SKM-1 treated with dmso at 0.1 percent for 144 hours (cell line): ENCODE data around the gene TMEM11.

ENCODE experiments used
- DNase-seq: peaks from one replicate; lab custom pipeline; 2025; ENCODE audit not compliant: unreplicated experiment; lab: John Stamatoyannopoulos, UW

The TMEM11 gene

GRCh38 chr17:21186399-21187187 is 27.4 kb downstream of the TMEM11 start:
- no peak for DNase-seq

DNA sequence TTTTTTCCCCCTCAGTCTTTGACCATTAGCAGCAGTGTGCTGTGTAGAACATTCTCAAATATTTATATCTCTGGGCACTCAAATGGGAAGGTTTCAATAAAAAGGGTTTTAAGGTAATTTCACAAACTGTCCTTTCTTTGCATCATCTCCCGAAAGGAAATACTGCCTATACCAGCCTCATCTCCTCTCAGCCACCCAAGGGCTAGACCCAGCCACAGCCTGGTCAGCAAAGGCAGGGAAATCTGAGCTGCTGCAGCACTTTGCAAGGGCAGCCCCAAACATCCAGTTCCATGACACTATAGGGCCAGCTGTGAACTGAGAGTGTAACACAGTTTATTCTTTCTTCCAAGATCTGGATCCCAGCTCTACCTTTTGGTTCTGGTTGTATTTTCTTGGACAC is 28.9 kb downstream of the TMEM11 start:
- no peak for DNase-seq

DNA sequence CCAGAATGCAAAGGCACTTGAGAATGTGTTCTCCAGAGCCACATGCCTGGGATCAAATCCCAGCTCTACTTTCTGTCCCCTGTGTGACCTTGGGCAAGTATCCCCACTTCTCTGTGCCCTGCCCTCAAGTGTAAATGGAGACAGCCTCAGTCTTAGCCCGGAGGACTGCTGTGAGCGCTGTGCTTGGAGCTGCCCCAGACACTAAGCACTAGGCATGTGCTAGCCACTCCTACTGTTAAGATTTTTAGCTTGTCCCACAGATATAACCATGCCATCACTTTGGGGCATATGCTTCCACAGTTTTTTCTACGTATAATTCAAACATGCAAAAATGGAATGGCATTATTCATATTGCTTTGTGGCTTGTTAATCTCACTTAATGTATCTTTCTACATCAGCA is 29.4 kb downstream of the TMEM11 start:
- DNase-seq = no peak

- DNase-seq = no peak
Observed at GRCh38 chr17:21183468-21183867, 30.5 kb downstream of the TMEM11 start.

DNA sequence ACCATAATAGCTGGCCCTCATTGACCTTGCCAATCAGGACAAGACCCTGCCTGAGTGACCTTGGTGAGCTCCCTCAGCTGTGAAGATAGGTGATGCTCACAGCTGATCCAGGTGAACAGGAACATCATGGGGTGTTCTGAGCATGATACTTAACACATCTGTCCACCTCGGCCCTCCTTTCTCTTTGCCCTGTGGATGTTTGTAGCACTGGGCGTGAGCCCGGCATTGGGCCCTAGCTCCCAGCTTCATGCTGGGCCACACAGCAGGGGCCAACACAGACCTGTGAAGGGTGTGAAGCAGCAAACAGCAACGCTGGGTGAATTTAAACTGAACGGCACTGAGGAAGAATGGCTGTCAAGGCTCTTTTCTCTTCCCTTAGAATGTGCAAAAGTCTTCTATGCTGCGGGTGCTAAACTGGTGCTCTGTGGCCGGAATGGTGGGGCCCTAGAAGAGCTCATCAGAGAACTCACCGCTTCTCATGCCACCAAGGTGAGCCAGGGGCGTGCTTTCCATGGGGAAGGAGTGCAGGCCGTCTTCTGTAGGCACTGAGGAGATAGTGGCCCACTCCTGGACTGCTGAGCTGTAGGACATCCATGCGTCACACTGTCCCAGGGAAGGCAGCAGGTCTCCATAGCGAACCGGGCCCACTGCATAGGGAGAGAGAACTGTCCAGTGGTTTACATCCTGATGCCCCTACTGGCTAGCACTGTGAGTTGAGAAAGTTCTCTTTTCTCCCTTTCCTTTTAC is 35.9 kb downstream of the TMEM11 start:
- DNase-seq = no peak

GRCh38 chr17:21177401-21177800 is 36.6 kb downstream of the TMEM11 start:
- no peak for DNase-seq

- no peak for DNase-seq
Observed at GRCh38 chr17:21176773-21177395, 37.1 kb downstream of the TMEM11 start.

DNA sequence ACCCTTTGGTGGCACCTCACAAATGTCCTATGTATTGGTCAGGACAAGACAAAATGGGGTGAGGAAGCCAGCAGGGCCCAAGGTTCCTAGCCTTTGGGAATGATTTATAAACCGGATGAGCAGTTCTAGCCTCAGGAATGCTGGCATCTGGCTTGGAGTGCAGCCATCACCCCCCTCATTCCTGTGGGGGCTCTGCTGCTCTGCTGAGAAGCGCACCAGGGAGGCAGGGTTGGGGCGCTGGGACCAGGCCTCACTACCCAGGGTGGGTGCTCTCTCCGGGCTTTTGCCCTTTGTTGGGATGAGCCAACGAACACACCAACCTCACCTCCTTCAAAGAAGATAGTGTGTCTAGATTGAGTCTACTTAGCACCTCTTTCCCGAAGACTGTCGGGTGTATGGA is 39.2 kb downstream of the TMEM11 start:
- no peak for DNase-seq

DNA sequence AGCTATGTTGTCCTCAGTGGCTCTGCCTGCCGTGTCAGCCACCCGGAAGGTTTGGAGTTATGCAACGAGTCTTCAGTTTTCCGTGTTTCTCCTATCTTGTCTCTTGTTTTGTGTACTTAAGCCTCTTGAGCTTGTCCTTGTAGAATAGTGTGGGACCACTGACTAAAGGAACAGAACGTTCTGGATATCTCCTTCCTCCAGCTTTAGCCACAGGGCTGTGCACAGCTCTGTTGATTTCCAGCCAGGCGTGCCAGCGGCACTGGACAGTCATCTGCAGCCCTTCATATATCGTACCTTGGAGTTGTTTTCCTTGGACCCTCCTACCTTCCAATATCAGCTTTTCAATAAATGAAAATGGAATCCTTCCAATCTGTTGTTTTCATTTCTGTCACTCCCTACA is 39.8 kb downstream of the TMEM11 start:
- no peak for DNase-seq

GRCh38 chr17:21173543-21173942 is 40.4 kb downstream of the TMEM11 start:
- DNase-seq = no peak

GRCh38 chr17:21172846-21173245 is 41.1 kb downstream of the TMEM11 start:
- DNase-seq = no peak

DNA sequence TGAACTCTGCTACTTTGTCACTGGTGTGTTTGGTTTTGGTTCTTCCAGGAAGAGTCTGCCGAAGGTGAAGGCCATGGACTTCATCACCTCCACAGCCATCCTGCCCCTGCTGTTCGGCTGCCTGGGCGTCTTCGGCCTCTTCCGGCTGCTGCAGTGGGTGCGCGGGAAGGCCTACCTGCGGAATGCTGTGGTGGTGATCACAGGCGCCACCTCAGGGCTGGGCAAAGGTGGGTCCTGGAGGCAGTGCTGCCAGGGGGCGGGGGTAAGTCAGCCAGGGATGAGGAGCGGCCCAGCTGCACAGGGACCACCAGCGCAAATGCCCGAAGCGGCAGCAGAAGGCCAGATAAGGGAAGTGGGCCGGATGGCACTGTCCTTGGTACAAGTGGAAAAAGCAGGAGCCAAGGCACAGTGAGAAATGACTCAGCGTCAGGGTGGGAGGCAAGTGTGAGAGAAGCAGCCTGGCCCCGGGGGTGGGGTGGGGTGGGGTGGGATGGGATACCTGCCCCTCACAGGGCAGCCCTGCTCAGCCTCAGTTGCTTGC is 41.9 kb downstream of the TMEM11 start:
- no peak for DNase-seq

DNA sequence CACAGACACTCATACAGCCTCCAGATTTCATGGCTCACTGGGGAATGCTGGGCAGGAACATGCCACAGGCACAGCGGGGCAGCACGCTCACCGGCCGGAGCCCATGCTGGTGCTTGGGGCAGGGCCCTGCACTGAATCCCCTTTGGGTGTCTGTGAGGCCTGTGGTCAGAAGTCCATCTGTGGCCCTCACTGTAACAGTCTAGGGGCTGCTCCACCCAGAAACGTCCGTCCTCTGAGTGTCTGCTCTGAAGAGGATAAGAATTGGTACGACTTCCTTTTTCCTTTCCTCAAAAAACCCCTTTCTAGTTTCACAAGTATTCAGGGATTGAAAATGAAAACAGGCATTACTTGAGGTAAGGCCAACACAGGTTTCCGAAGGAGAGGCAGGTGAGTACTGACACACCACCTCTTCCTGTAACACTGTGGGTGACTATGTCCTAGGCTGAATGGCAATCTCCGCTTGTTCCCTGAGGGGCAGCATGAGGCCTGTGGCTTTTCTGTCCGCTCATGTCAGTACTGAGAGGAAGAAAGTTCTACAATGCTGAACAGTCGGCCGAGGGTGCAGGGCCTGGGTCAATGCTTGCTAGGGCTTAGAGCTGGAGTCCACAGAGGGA is 42.5 kb downstream of the TMEM11 start:
- no peak for DNase-seq

DNA sequence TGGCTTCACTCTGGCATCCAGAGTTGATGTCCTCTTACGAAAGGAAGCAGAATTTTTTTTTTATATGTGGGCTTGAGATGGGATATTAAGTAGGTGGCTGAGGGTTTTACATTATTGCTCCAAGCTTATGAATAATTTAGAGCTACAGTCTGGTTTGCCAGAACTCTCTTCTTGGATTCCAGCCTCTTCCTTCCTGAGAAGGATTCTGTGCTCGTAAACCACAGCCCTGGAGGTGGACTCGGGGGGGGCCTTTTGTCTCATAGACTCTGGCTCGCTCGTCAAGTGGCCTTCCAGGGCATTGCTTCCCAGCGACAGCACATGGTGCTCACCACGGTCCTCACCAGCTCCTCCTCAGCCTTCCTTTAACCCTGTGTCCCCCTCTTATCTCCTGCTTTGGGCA is 43.2 kb downstream of the TMEM11 start:
- DNase-seq = no peak

DNA sequence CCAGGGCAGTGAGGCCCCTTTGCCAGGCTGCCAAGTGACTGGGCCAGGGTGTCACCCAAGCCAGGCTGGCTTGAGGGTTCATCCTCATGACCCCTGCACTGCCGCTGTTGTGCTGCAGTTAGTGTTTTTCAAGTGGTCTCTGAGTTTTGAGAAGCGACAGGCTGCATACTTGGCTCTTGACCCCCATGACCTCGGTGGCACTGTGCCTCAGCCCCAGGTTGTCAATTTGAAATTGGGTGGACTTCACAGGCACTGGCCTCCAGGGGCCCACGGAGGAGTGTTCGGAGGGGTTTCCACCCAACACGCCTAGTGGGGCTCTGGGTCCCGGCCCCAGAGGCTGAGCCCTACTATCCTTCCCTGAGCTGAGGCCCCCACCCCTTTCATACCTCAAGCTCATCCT is 44.5 kb downstream of the TMEM11 start:
- no peak for DNase-seq

DNA sequence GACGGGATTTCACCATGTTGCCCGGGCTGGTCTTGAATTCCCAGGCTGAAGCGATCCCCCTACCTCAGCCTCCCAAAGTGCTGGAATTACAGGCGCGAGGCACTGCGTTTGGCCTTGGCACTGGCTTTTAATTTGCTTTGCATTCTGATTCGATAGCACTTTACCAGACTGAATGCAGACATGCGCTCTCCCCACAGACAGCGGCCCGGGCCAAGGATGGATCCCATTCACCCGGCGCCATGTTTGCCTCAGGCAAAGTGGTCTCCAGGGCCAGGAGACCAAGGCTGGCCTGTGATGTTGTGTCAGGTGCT is 45.5 kb downstream of the TMEM11 start:
- DNase-seq = no peak

- no peak for DNase-seq
Observed at GRCh38 chr17:21167303-21167702, 46.7 kb downstream of the TMEM11 start.

GRCh38 chr17:21166595-21167210 is 47.3 kb downstream of the TMEM11 start:
- DNase-seq = no peak

- no peak for DNase-seq
Observed at GRCh38 chr17:21165922-21166594, 47.9 kb downstream of the TMEM11 start.

DNA sequence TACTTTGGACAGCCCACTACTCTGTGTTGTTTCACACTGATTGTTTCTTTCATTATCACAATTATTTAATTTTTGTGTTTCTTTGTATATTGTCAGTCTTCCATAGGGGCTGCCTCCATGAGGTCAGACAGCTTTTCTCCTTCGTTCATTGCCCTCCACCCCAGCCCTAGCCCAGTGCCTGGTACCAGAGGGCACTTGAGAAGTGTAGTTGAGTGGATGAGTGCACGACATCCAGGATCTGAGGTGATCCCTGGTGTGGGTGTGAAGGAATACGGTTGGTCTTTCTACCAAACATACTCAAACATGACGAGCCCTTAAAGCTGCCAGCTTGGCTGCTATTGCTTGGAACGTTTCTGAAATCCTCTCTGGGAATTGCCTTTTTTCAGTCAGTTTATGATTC is 49.3 kb downstream of the TMEM11 start:
- DNase-seq = no peak

DNA sequence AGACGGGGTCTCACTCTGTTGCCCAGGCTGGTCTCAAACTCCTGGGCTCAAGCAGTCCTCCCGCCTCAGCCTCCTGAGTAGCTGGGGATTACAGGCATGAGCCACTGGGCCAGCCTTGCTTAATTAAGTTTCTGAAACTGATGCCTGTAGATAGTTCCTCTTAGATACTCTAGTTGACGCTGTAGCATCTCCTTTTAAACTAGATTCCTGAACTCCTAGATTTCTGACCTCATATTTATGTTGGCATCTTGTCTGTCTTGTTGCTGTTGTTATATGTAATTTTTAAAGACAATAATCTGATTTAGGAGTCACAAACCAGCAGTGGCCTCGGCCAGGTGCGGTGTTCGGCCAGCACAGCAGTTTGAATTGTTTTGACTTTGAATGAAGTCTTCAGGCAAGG is 49.7 kb downstream of the TMEM11 start:
- no peak for DNase-seq
